IPS DF 6.9 (cell line): ENCODE data around the gene IRF2BP1.

Experiments
- DNase-seq: peaks from one replicate; pipeline ENCODE4 v3.0.0-alpha.2; 2013; ENCODE audit warnings: low read depth, low spot score
- H3K27ac ChIP-seq: one replicate; pipeline ENCODE4 v1.5.1; 2013; ENCODE audit warnings: low read length, control low read depth
- H3K27me3 ChIP-seq: 2 replicates; pipeline ENCODE4 v1.6.1; 2013; ENCODE audit warnings: mild to moderate bottlenecking, low read length; ENCODE audit not compliant: control insufficient read depth, insufficient read depth
- H3K36me3 ChIP-seq: 2 replicates; pipeline ENCODE4 v1.6.1; 2013; ENCODE audit warnings: low read length; ENCODE audit not compliant: control insufficient read depth, insufficient read depth
- H3K4me1 ChIP-seq: 2 replicates; pipeline ENCODE4 v1.6.1; 2013; ENCODE audit warnings: low read length; ENCODE audit not compliant: control insufficient read depth, insufficient read depth
- H3K4me3 ChIP-seq: 2 replicates; pipeline ENCODE4 v1.5.1; 2013; ENCODE audit warnings: mild to moderate bottlenecking, low read length
- H3K9me3 ChIP-seq: 2 replicates; pipeline ENCODE4 v1.6.1; 2013; ENCODE audit warnings: low read length, inconsistent platforms; ENCODE audit not compliant: control insufficient read depth, insufficient read depth
- WGBS: extraction: QIAGEN DNeasy Blood & Tissue Kit; methylation state at CpG from one replicate; pipeline ENCODE4 v1.1.7; 2013; ENCODE audit warnings: mixed read lengths, missing lambda C conversion rate; ENCODE audit not compliant: insufficient read length, insufficient coverage; 5-methylcytosine and 5-hydroxymethylcytosine counted together

IRF2BP1 gene

GRCh38 chr19:45920458-45920857, 34.5 kb upstream of the IRF2BP1 start:
- no peak for DNase-seq
- 0 out of 2 replicates have a peak, but pooled peaks cover 1% of the 10 kb centered on the region for H3K4me1 ChIP-seq
- no peaks in the 10 kb centered on the region for H3K9me3 ChIP-seq
- H3K4me3 ChIP-seq, result no peak overlapping the region
- no peaks in the 10 kb centered on the region for H3K36me3 ChIP-seq
- WGBS, result no CpG with 5 or more reads among the region's 8 CpGs
- no peak overlapping the region for H3K27ac ChIP-seq
- H3K27me3 ChIP-seq, result no peaks in the 10 kb centered on the region

GRCh38 chr19:45919678-45920077, 33.7 kb upstream of the IRF2BP1 start:
- H3K27ac ChIP-seq, result no peak overlapping the region
- 0 out of 2 replicates have a peak, but pooled peaks cover 1% of the 10 kb centered on the region for H3K4me1 ChIP-seq
- no peak overlapping the region for H3K4me3 ChIP-seq
- H3K27me3 ChIP-seq, result no peaks in the 10 kb centered on the region
- H3K9me3 ChIP-seq, result no peaks in the 10 kb centered on the region
- H3K36me3 ChIP-seq, result no peaks in the 10 kb centered on the region
- no peak for DNase-seq
- no CpG with 5 or more reads among the region's 7 CpGs for WGBS

GRCh38 chr19:45918721-45919120, 32.8 kb upstream of the IRF2BP1 start:
- H3K4me1 ChIP-seq, result peaks cover 3% of the 10 kb centered on the region; the same call in 1 of the 2 replicates
- no peaks in the 10 kb centered on the region for H3K9me3 ChIP-seq
- no peaks in the 10 kb centered on the region for H3K27me3 ChIP-seq
- no peak overlapping the region for H3K27ac ChIP-seq
- no CpG with 5 or more reads among the region's 4 CpGs for whole genome bisulfite sequencing
- no peak for DNase-seq
- no peaks in the 10 kb centered on the region for H3K36me3 ChIP-seq
- no peak overlapping the region for H3K4me3 ChIP-seq

GRCh38 chr19:45917421-45918091, 31.6 kb upstream of the IRF2BP1 start:
- Histone ChIP-seq H3K27me3 (no peaks in the 10 kb centered on the region), H3K36me3 (no peaks in the 10 kb centered on the region), H3K27ac (no peak overlapping the region), H3K9me3 (no peaks in the 10 kb centered on the region), H3K4me3 (no peak overlapping the region), H3K4me1 (peaks cover 3% of the 10 kb centered on the region; the same call in 1 of the 2 replicates)
- no peak for DNase-seq
- WGBS, result no CpG with 5 or more reads among the region's 4 CpGs

- H3K27me3 ChIP-seq, result no peaks in the 10 kb centered on the region
- DNase-seq, result peak; percentile 82
- no CpG with 5 or more reads among the region's 44 CpGs for WGBS
- no peaks in the 10 kb centered on the region for H3K9me3 ChIP-seq
- H3K27ac ChIP-seq, result no peak within 1 kb of the TSS
- no peak within 1 kb of the TSS for H3K4me3 ChIP-seq
- peaks cover 2% of the 10 kb centered on the region; the same call in 1 of the 2 replicates for H3K4me1 ChIP-seq
- H3K36me3 ChIP-seq, result no peaks in the 10 kb centered on the region
Observed at GRCh38 chr19:45913874-45914830, 28.2 kb upstream of the IRF2BP1 start, which contains the start of gene NANOS2. TSS of gene NANOS2 (minus strand) at chr19:45914778. CDS start at chr19:45914693, 85 bp downstream.

- Histone ChIP-seq H3K4me1 (peaks cover 2% of the 10 kb centered on the region; the same call in 1 of the 2 replicates), H3K9me3 (no peaks in the 10 kb centered on the region), H3K27me3 (no peaks in the 10 kb centered on the region), H3K27ac (no peak overlapping the region), H3K36me3 (no peaks in the 10 kb centered on the region), H3K4me3 (no peak overlapping the region)
- no peak for DNase-seq
- WGBS, result no CpG with 5 or more reads among the region's 8 CpGs
Observed at GRCh38 chr19:45911291-45911690, 25.4 kb upstream of the IRF2BP1 start.

GRCh38 chr19:45908956-45909355, 23.0 kb upstream of the IRF2BP1 start:
- H3K27ac ChIP-seq, result no peak overlapping the region
- no peak overlapping the region for H3K4me3 ChIP-seq
- H3K36me3 ChIP-seq, result no peaks in the 10 kb centered on the region
- no peak for DNase-seq
- H3K4me1 ChIP-seq, result no peaks in the 10 kb centered on the region
- no peaks in the 10 kb centered on the region for H3K9me3 ChIP-seq
- no peaks in the 10 kb centered on the region for H3K27me3 ChIP-seq
- no CpG with 5 or more reads among the region's 5 CpGs for WGBS

GRCh38 chr19:45906221-45906620, 20.3 kb upstream of the IRF2BP1 start:
- H3K9me3 ChIP-seq, result no peaks in the 10 kb centered on the region
- H3K4me1 ChIP-seq, result no peaks in the 10 kb centered on the region
- no peaks in the 10 kb centered on the region; the same call in 1 of the 2 replicates for H3K27me3 ChIP-seq
- no peaks in the 10 kb centered on the region for H3K36me3 ChIP-seq
- H3K4me3 ChIP-seq, result no peak overlapping the region
- no peak for DNase-seq
- WGBS, result no CpG with 5 or more reads among the region's 3 CpGs
- no peak overlapping the region for H3K27ac ChIP-seq

GRCh38 chr19:45905011-45905410, 19.1 kb upstream of the IRF2BP1 start:
- H3K4me1 ChIP-seq, result no peaks in the 10 kb centered on the region
- H3K4me3 ChIP-seq, result no peak overlapping the region
- DNase-seq, result no peak
- no peak overlapping the region for H3K27ac ChIP-seq
- WGBS, result no CpG with 5 or more reads among the region's 10 CpGs
- no peaks in the 10 kb centered on the region for H3K36me3 ChIP-seq
- H3K27me3 ChIP-seq, result peaks cover 1% of the 10 kb centered on the region; the same call in 1 of the 2 replicates
- no peaks in the 10 kb centered on the region for H3K9me3 ChIP-seq
